ENCODE results near the gene STK11. TPM values are rescaled to one million over a fixed set of nuclear protein-coding genes. Genes with fewer than 3 reads are reported as not detected.
A peak's percentile ranks its signal among the peaks of the same experiment; 100 is the strongest.
"Not testable (repeated sequence)": the region's sequence is repeated elsewhere in the genome, so short reads cannot be mapped to it uniquely, and the experiment has no call there.

Gene STK11
- total RNA-seq, 1 donor from 2014 or later: 67.6 TPM

DNA sequence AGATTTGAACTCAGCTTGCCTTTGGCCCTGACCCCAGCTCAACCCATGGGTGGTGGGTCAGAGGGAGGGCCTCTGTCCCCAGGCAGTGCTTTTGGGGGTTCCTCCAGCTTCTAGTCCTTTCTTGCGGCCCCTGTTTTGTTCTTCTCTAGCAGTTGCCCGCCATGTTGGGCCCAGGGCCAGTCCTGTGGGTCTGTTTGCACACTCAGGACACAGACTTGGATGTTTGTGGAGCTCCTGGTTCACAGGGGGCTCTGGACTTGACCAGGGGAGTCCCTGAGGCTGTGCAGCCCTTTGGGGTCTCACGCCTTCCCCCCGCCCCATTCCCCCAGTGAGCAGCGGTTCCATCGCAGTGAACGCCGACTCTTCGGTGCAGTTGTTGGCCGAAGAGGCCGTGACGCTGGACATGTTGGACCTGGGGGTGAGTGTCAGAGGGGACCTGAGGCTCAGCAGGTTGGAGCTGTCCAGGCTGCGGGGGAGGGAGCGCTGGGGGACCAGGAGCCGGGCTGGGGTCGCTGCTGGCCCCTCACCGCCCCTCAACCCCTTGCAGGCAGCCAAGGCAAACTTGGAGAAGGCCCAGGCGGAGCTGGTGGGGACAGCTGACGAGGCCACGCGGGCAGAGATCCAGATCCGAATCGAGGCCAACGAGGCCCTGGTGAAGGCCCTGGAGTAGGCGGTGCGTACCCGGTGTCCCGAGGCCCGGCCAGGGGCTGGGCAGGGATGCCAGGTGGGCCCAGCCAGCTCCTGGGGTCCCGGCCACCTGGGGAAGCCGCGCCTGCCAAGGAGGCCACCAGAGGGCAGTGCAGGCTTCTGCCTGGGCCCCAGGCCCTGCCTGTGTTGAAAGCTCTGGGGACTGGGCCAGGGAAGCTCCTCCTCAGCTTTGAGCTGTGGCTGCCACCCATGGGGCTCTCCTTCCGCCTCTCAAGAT, 38.5 kb downstream of the STK11 start:
- H3K4me1 Mint-ChIP-seq: peaks cover 44% of the 10 kb centered on the region
- ChIA-PET POLR2A (interaction anchor here (0.6 to 10.1 kb wide), 18 partner anchors 9 to 304 kb away, joined by 3 to 824 read pairs (median 6); partner anchors contain the start of genes CIRBP, CNN2, FAM174C and REEP6), CTCF (interaction anchor here (0.6 to 6.1 kb wide), 28 partner anchors 9 to 334 kb away, joined by 3 to 540 read pairs (median 5); partner anchors contain the start of genes ABCA7, CIRBP, CNN2 and FAM174C)
- intact Hi-C loops (cut with micrococcal nuclease): loop anchor here (1.0 to 10.0 kb wide), 3 partner anchors 22 to 579 kb away; partner anchors contain the start of gene RNF126
- no peak for TF ChIP-seq CTCF (IDR thresholded peaks at IDR 0.05)
- H3K27me3 Mint-ChIP-seq: no peaks in the 10 kb centered on the region
- ATAC-seq (ENCODE audit: low read depth) (peak; percentile 53), DNase-seq (peak; percentile 88)
- peak overlapping the region; percentile 78 for H3K4me3 Mint-ChIP-seq
- H3K36me3 Mint-ChIP-seq (ENCODE audit: low read depth): peaks cover 2% of the 10 kb centered on the region
- H3K27ac Mint-ChIP-seq: peak overlapping the region; percentile 93
- no peaks in the 10 kb centered on the region for H3K9me3 Mint-ChIP-seq

DNA sequence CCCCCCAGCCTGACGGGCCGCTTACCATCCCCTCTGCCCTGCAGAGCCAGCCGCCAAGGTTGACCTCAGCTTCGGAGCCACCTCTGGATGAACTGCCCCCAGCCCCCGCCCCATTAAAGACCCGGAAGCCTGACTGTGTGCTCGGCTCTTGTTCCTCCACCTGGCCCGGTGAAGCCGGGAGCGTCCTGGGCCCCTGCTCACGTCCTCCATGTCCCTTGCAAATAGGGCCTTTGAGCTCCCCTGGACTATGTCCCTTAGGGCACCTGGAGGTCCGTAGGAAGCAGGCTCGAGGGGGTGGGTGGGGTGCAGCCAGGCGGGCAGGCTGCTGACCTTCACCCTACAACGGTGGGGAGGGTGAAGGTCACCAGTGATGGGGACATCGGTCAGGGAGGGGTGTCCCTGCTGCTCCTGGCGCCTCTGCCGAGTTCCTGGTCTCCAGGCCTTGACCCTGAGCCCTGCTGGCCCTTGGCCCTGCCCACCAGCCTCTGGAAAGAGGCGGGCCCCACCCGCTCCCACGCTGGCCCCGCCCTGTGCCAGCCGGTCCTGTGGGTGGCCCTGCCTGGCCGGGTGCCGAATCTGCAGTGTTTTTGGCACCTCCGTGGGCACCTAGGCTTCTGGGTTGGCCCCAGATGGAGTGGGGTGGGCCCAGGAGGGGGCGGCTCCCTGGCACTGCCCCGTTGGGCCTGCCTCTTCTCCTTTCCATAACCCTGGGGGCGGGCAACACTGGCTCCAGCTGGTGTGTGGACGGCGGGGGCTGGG, 39.3 kb downstream of the STK11 start:
- no peaks in the 10 kb centered on the region for H3K9me3 Mint-ChIP-seq
- peaks cover 39% of the 10 kb centered on the region for H3K4me1 Mint-ChIP-seq
- intact Hi-C loops (cut with micrococcal nuclease): loop anchor here (1.0 to 10.0 kb wide), 3 partner anchors 21 to 580 kb away; partner anchors contain the start of gene RNF126
- CTCF ChIA-PET: interaction anchor here (0.6 to 6.1 kb wide), 26 partner anchors 8 to 334 kb away, joined by 3 to 540 read pairs (median 6); partner anchors contain the start of genes ABCA7, CIRBP, CNN2 and FAM174C
- no peak for DNase-seq
- peaks cover 2% of the 10 kb centered on the region for H3K36me3 Mint-ChIP-seq (ENCODE audit: low read depth)
- peak overlapping the region; percentile 78 for H3K4me3 Mint-ChIP-seq
- peak overlapping the region; percentile 93 for H3K27ac Mint-ChIP-seq
- POLR2A ChIA-PET: interaction anchor here (0.6 to 10.1 kb wide), 17 partner anchors 8 to 330 kb away, joined by 3 to 824 read pairs (median 6); partner anchors contain the start of genes CIRBP, FAM174C and REEP6
- H3K27me3 Mint-ChIP-seq: no peaks in the 10 kb centered on the region
- TF ChIP-seq CTCF (IDR thresholded peaks at IDR 0.05): no peak
- ATAC-seq (ENCODE audit: low read depth): no peak

DNA sequence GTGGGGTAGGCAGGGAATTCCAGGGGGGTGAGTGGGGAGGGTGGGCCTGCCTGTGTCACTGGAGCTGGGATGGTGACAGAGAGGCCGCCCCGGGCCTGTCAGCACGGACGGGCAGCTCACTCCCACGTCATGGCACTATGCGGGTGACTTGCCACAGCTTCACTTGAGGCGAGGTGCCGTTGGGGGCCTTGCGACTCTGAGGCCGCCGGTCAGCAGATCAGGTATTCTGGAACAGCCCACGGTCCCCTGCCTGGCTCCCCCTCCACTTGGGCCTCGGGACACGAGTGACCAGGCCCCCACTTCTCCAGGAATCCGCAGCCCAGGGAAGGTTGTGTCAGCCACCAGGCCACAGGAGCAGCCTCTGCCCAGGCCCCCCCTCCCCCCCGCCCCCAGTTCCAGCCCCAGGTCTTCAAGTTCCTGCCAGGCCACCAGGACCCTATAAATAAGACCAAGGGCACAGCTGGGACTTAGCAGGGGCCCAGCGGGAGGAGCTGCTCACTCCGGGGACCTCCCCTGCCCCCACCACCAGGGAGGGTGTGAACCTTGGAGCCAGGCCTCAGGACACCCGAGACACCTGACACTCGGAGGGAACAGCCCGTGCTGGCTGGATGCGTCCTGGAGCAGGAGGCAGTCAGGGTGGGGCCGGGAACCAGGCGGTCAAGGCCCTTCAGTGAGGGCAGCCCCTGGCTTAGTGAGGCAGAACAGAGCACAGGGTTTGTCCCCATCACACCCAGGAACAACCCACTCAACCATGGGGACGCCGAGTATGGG, 40.1 kb downstream of the STK11 start:
- CTCF ChIA-PET: interaction anchor here (2.2 to 6.1 kb wide), 2 partner anchors 20 to 30 kb away, joined by 14 to 540 read pairs; partner anchors contain the start of genes CIRBP and FAM174C
- no peak for TF ChIP-seq CTCF (IDR thresholded peaks at IDR 0.05)
- H3K36me3 Mint-ChIP-seq (ENCODE audit: low read depth): peaks cover 2% of the 10 kb centered on the region
- no peaks in the 10 kb centered on the region for H3K27me3 Mint-ChIP-seq
- H3K9me3 Mint-ChIP-seq: no peaks in the 10 kb centered on the region
- no peak overlapping the region for H3K4me3 Mint-ChIP-seq
- ATAC-seq (ENCODE audit: low read depth) (no peak), DNase-seq (no peak)
- POLR2A ChIA-PET: interaction anchor here (2.7 to 10.1 kb wide), 3 partner anchors 19 to 30 kb away, joined by 30 to 824 read pairs (median 33); partner anchors contain the start of genes CIRBP and FAM174C
- H3K27ac Mint-ChIP-seq: no peak overlapping the region
- peaks cover 38% of the 10 kb centered on the region for H3K4me1 Mint-ChIP-seq
- intact Hi-C loops (cut with micrococcal nuclease): loop anchor here (10.0 kb wide), 1 partner anchor 581 kb away; the partner anchor contains the start of gene RNF126

DNA sequence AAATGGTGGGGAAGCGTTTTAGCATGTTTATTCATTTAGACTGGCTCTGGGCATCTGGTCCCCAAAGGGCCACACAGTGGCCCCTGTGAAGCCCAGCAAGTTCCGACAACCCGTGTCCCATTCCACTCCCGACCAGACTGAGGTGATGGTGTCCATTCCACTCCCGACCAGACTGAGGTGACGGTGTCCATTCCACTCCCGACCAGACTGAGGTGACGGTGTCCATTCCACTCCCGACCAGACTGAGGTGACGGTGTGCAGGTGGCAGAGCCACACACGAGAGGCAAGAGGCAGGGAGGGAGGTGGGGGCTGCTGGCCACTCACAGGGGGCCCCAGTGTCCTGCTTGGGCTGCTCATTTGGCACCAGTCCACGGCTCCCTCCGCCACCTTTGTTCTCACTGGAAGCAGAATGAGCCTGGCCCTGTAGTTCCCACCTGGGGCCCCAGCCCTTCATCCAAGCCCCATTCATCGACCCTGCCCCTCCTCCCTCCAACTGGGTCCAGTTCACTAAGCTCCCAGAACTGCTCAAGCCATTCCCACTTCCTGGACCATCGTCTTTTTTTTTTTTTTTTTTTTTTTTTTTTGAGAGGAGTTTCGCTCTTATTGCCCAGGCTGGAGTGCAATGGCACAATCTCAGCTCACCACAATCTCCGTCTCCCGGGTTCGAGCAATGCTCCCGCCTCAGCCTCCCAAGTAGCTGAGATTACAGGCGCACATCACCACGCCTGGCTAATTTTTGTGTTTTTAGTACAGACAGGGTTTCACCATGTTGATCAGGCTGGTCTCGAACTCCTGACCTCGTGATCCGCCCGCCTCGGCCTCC, 40.9 kb downstream of the STK11 start:
- not testable (repeated sequence) for H3K9me3 Mint-ChIP-seq; H3K4me3 Mint-ChIP-seq; H3K27ac Mint-ChIP-seq; H3K27me3 Mint-ChIP-seq; DNase-seq; ATAC-seq (ENCODE audit: low read depth); H3K36me3 Mint-ChIP-seq (ENCODE audit: low read depth)
- intact Hi-C loops (cut with micrococcal nuclease): loop anchor here (10.0 kb wide), 1 partner anchor 582 kb away; the partner anchor contains the start of gene RNF126
- ChIA-PET CTCF (interaction anchor here (1.5 kb wide), 1 partner anchor 21 kb away, joined by 10 read pairs; no protein-coding TSS in a partner anchor), POLR2A (interaction anchor here (0.6 to 10.1 kb wide), 7 partner anchors 18 to 410 kb away, joined by 3 to 824 read pairs (median 6); partner anchors contain the start of genes CIRBP and FAM174C)
- peaks cover 33% of the 10 kb centered on the region for H3K4me1 Mint-ChIP-seq

Data from activated B cell treated with CpG ODN at 0.5 μM for 24 hours (primary cell).